Activated naive CD8-positive, alpha-beta T cell treated with anti-CD3 and anti-CD28 coated beads for 36 hours (primary cell): ENCODE data around the gene KIAA1217. TPM values are rescaled to one million over a fixed set of nuclear protein-coding genes. Genes with fewer than 3 reads are reported as not detected.

ENCODE experiments used
- DNase-seq: peaks from one replicate; pipeline ENCODE4 v3.0.0; 2021
- H3K27ac Mint-ChIP-seq: one replicate; pipeline ENCODE4 v1.8.0; 2022; ENCODE audit warnings: mild to moderate bottlenecking, moderate library complexity, mixed read lengths
- H3K27me3 Mint-ChIP-seq: one replicate; pipeline ENCODE4 v1.8.0; 2022; ENCODE audit warnings: mild to moderate bottlenecking, mixed read lengths
- H3K36me3 Mint-ChIP-seq: one replicate; pipeline ENCODE4 v1.8.0; 2021; ENCODE audit warnings: mild to moderate bottlenecking, mixed read lengths
- H3K4me1 Mint-ChIP-seq: one replicate; pipeline ENCODE4 v1.8.0; 2021; ENCODE audit warnings: mixed read lengths
- H3K4me3 Mint-ChIP-seq: one replicate; pipeline ENCODE4 v1.8.0; 2022; ENCODE audit warnings: mild to moderate bottlenecking, moderate library complexity, mixed read lengths
- H3K9me3 Mint-ChIP-seq: one replicate; pipeline ENCODE4 v1.8.0; 2022; ENCODE audit warnings: mixed read lengths
- total RNA-seq, 2 experiments: library from RNA; stranded (reverse); gene quantifications; one replicate each; pipeline ENCODE4 v1.2.3, GENCODE V29; 2021

Gene KIAA1217
- total RNA-seq, 2 experiments from 2014 or later = 1.5 to 1.6 TPM

GRCh38 chr10:24249829-24250415, 41.0 kb downstream of the KIAA1217 start:
- no peak overlapping the region for H3K4me3 Mint-ChIP-seq
- H3K27me3 Mint-ChIP-seq = peaks cover 22% of the 10 kb centered on the region
- H3K27ac Mint-ChIP-seq = no peak overlapping the region
- DNase-seq = no peak
- no peaks in the 10 kb centered on the region for H3K4me1 Mint-ChIP-seq
- H3K9me3 Mint-ChIP-seq = no peaks in the 10 kb centered on the region
- H3K36me3 Mint-ChIP-seq = no peaks in the 10 kb centered on the region

GRCh38 chr10:24251547-24251946, 42.6 kb downstream of the KIAA1217 start:
- DNase-seq = no peak
- Mint-ChIP-seq H3K4me3 (no peak overlapping the region), H3K27me3 (peaks cover 6% of the 10 kb centered on the region), H3K36me3 (no peaks in the 10 kb centered on the region), H3K9me3 (no peaks in the 10 kb centered on the region), H3K4me1 (no peaks in the 10 kb centered on the region), H3K27ac (no peak overlapping the region)

- Mint-ChIP-seq H3K27me3 (peaks cover 3% of the 10 kb centered on the region), H3K4me1 (no peaks in the 10 kb centered on the region), H3K4me3 (no peak overlapping the region), H3K36me3 (no peaks in the 10 kb centered on the region), H3K27ac (no peak overlapping the region), H3K9me3 (no peaks in the 10 kb centered on the region)
- no peak for DNase-seq
Measured at GRCh38 chr10:24254180-24254579, 45.2 kb downstream of the KIAA1217 start.

- no peak overlapping the region for H3K4me3 Mint-ChIP-seq
- peaks cover 3% of the 10 kb centered on the region for H3K27me3 Mint-ChIP-seq
- no peaks in the 10 kb centered on the region for H3K9me3 Mint-ChIP-seq
- no peaks in the 10 kb centered on the region for H3K4me1 Mint-ChIP-seq
- no peak for DNase-seq
- H3K36me3 Mint-ChIP-seq = no peaks in the 10 kb centered on the region
- no peak overlapping the region for H3K27ac Mint-ChIP-seq
Measured at GRCh38 chr10:24255115-24255880, 46.4 kb downstream of the KIAA1217 start.

GRCh38 chr10:24255881-24256311, 47.0 kb downstream of the KIAA1217 start:
- H3K27ac Mint-ChIP-seq = no peak overlapping the region
- H3K4me1 Mint-ChIP-seq = no peaks in the 10 kb centered on the region
- no peaks in the 10 kb centered on the region for H3K9me3 Mint-ChIP-seq
- no peaks in the 10 kb centered on the region for H3K36me3 Mint-ChIP-seq
- no peak for DNase-seq
- peaks cover 3% of the 10 kb centered on the region for H3K27me3 Mint-ChIP-seq
- H3K4me3 Mint-ChIP-seq = no peak overlapping the region

GRCh38 chr10:24256619-24257107, 47.7 kb downstream of the KIAA1217 start:
- H3K27ac Mint-ChIP-seq = no peak overlapping the region
- no peaks in the 10 kb centered on the region for H3K4me1 Mint-ChIP-seq
- no peaks in the 10 kb centered on the region for H3K36me3 Mint-ChIP-seq
- H3K9me3 Mint-ChIP-seq = no peaks in the 10 kb centered on the region
- H3K4me3 Mint-ChIP-seq = no peak overlapping the region
- H3K27me3 Mint-ChIP-seq = peaks cover 3% of the 10 kb centered on the region
- DNase-seq = no peak

GRCh38 chr10:24257588-24257987, 48.6 kb downstream of the KIAA1217 start:
- DNase-seq = no peak
- no peak overlapping the region for H3K27ac Mint-ChIP-seq
- no peaks in the 10 kb centered on the region for H3K36me3 Mint-ChIP-seq
- H3K9me3 Mint-ChIP-seq = no peaks in the 10 kb centered on the region
- H3K4me1 Mint-ChIP-seq = no peaks in the 10 kb centered on the region
- H3K4me3 Mint-ChIP-seq = no peak overlapping the region
- H3K27me3 Mint-ChIP-seq = peaks cover 6% of the 10 kb centered on the region

- no peak overlapping the region for H3K27ac Mint-ChIP-seq
- H3K36me3 Mint-ChIP-seq = no peaks in the 10 kb centered on the region
- H3K27me3 Mint-ChIP-seq = peaks cover 3% of the 10 kb centered on the region
- H3K4me1 Mint-ChIP-seq = no peaks in the 10 kb centered on the region
- no peaks in the 10 kb centered on the region for H3K9me3 Mint-ChIP-seq
- H3K4me3 Mint-ChIP-seq = no peak overlapping the region
- no peak for DNase-seq
Measured at GRCh38 chr10:24259365-24260130, 50.6 kb downstream of the KIAA1217 start.

- H3K4me1 Mint-ChIP-seq = no peaks in the 10 kb centered on the region
- no peak for DNase-seq
- no peaks in the 10 kb centered on the region for H3K36me3 Mint-ChIP-seq
- H3K27me3 Mint-ChIP-seq = peaks cover 3% of the 10 kb centered on the region
- no peak overlapping the region for H3K4me3 Mint-ChIP-seq
- no peak overlapping the region for H3K27ac Mint-ChIP-seq
- H3K9me3 Mint-ChIP-seq = no peaks in the 10 kb centered on the region
Measured at GRCh38 chr10:24261627-24262026, 52.7 kb downstream of the KIAA1217 start.

GRCh38 chr10:24262929-24263590, 54.1 kb downstream of the KIAA1217 start:
- no peaks in the 10 kb centered on the region for H3K36me3 Mint-ChIP-seq
- no peaks in the 10 kb centered on the region for H3K4me1 Mint-ChIP-seq
- H3K9me3 Mint-ChIP-seq = no peaks in the 10 kb centered on the region
- H3K27me3 Mint-ChIP-seq = peaks cover 3% of the 10 kb centered on the region
- no peak overlapping the region for H3K4me3 Mint-ChIP-seq
- no peak for DNase-seq
- H3K27ac Mint-ChIP-seq = no peak overlapping the region

- H3K4me3 Mint-ChIP-seq = no peak overlapping the region
- H3K4me1 Mint-ChIP-seq = no peaks in the 10 kb centered on the region
- no peak for DNase-seq
- no peak overlapping the region for H3K27ac Mint-ChIP-seq
- no peaks in the 10 kb centered on the region for H3K27me3 Mint-ChIP-seq
- H3K9me3 Mint-ChIP-seq = no peaks in the 10 kb centered on the region
- H3K36me3 Mint-ChIP-seq = no peaks in the 10 kb centered on the region
Measured at GRCh38 chr10:24269476-24269875, 60.5 kb downstream of the KIAA1217 start.

GRCh38 chr10:24272374-24272773, 63.4 kb downstream of the KIAA1217 start:
- DNase-seq = no peak
- Mint-ChIP-seq H3K27me3 (no peaks in the 10 kb centered on the region), H3K9me3 (peaks cover 3% of the 10 kb centered on the region), H3K4me3 (no peak overlapping the region), H3K36me3 (no peaks in the 10 kb centered on the region), H3K27ac (no peak overlapping the region), H3K4me1 (no peaks in the 10 kb centered on the region)

GRCh38 chr10:24277277-24277676, 68.3 kb downstream of the KIAA1217 start:
- H3K36me3 Mint-ChIP-seq = no peaks in the 10 kb centered on the region
- H3K4me3 Mint-ChIP-seq = no peak overlapping the region
- H3K27me3 Mint-ChIP-seq = no peaks in the 10 kb centered on the region
- no peaks in the 10 kb centered on the region for H3K4me1 Mint-ChIP-seq
- peaks cover 12% of the 10 kb centered on the region for H3K9me3 Mint-ChIP-seq
- DNase-seq = no peak
- H3K27ac Mint-ChIP-seq = no peak overlapping the region

- H3K27me3 Mint-ChIP-seq = no peaks in the 10 kb centered on the region
- H3K4me3 Mint-ChIP-seq = no peak overlapping the region
- no peaks in the 10 kb centered on the region for H3K36me3 Mint-ChIP-seq
- H3K4me1 Mint-ChIP-seq = no peaks in the 10 kb centered on the region
- no peak for DNase-seq
- peaks cover 16% of the 10 kb centered on the region for H3K9me3 Mint-ChIP-seq
- no peak overlapping the region for H3K27ac Mint-ChIP-seq
Measured at GRCh38 chr10:24277771-24278170, 68.8 kb downstream of the KIAA1217 start.
